Osteoblast (primary cell): ENCODE results near the gene CLEC4A. TPM values are rescaled to one million over a fixed set of nuclear protein-coding genes. Genes with fewer than 3 reads are reported as not detected.
A peak's percentile ranks its signal among the peaks of the same experiment; 100 is the strongest.

Experiments
- DNase-seq: peaks from one replicate; pipeline ENCODE4 v3.0.0; 2011; ENCODE audit warnings: low spot score, mixed read lengths; ENCODE audit not compliant: insufficient read length; ENCODE audit errors: missing footprints
- H2AFZ ChIP-seq: 2 replicates; pipeline ENCODE4 v1.6.0; 2011; ENCODE audit warnings: mild to moderate bottlenecking, low read length
- H3K27ac ChIP-seq: 2 replicates; pipeline ENCODE4 v1.5.1; 2011; ENCODE audit warnings: mild to moderate bottlenecking, low read depth, low read length, moderate library complexity
- H3K27me3 ChIP-seq: 2 replicates; pipeline ENCODE4 v1.6.0; 2012; ENCODE audit warnings: mild to moderate bottlenecking, control low read depth, inconsistent platforms, low read length, moderate library complexity; ENCODE audit not compliant: insufficient read depth
- H3K36me3 ChIP-seq: 2 replicates; pipeline ENCODE4 v1.5.1; 2011; ENCODE audit warnings: mild to moderate bottlenecking, low read length, control low read depth, moderate library complexity; ENCODE audit not compliant: insufficient read depth
- H3K4me1 ChIP-seq: 2 replicates; pipeline ENCODE4 v1.5.1; 2011; ENCODE audit warnings: mild to moderate bottlenecking, low read length, control low read depth, moderate library complexity; ENCODE audit not compliant: insufficient read depth
- H3K4me2 ChIP-seq: 2 replicates; pipeline ENCODE4 v1.6.0; 2011; ENCODE audit warnings: mild to moderate bottlenecking, low read length; ENCODE audit not compliant: insufficient read depth
- H3K4me3 ChIP-seq: fragments of 200-600 bp; sonication (generic); 3 replicates; pipeline ENCODE4 v1.5.1; 2012; ENCODE audit warnings: mild to moderate bottlenecking, low read length, inconsistent platforms; ENCODE audit not compliant: insufficient read depth
- H3K79me2 ChIP-seq: 2 replicates; pipeline ENCODE4 v1.6.0; 2012; ENCODE audit warnings: mild to moderate bottlenecking, low read length, control low read depth, inconsistent platforms; ENCODE audit not compliant: insufficient read depth
- H3K9me3 ChIP-seq: 2 replicates; pipeline ENCODE4 v1.5.1; 2011; ENCODE audit warnings: low read depth, low read length, control low read depth
- H4K20me1 ChIP-seq: 2 replicates; pipeline ENCODE4 v1.6.0; 2012; ENCODE audit warnings: mild to moderate bottlenecking, low read length, control low read depth; ENCODE audit not compliant: insufficient read depth
- total RNA-seq: library from RNA; depleted of rRNA; stranded (reverse); fragments of >200 nt; gene quantifications from 2 replicates; pipeline ENCODE4 v1.2.3, GENCODE V29; 2012
- TF ChIP-seq, protein P1 (sequence below): IDR thresholded peaks from 2 replicates; pipeline ENCODE4 v1.5.1; 2011; ENCODE audit warnings: mild to moderate bottlenecking, low read depth, low read length, moderate library complexity; ENCODE audit errors: extremely low read depth

The CLEC4A gene
- total RNA-seq = 0.29 and 0.72 TPM in 2 replicates

DNA sequence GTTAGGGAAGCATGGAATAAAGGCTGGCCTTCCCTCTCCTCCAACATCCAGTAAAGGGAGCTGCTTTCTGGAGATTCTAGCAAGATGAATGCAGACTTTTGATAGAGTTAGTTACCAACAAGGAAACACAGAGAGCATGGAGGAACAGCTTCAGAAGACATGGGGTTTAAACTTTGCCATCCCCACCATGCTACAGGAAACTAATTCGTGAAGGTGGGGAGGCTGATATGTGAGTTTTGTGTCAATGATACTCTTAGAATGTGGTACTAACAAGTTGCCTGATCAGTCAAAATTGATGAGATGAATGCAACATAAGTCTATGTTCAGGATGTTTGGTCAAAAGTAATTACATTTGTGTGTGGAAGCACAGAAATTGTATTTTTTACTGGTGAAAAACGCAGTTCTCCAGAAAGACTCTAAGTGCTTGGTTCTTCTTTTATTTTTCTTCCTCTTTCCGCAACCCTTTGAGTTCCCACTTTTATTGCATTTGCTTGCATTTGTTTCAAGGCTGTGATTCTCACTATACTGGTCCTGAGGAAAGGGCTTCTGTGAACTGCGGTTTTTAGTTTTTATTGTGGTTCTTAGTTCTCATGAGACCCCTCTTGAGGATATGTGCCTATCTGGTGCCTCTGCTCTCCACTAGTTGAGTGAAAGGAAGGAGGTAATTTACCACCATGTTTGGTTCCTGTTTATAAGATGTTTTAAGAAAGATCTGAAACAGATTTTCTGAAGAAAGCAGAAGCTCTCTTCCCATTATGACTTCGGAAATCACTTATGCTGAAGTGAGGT, at the start of gene CLEC4A:
Gene CLEC4A (plus strand): TSS at position 494 of the 789 bp plus-strand sequence. CDS start 262 bp downstream, at position 756.
- DNase-seq = no peak
- Histone ChIP-seq H3K4me3 (no peak within 1 kb of the TSS), H4K20me1 (no peaks in the 10 kb centered on the region), H3K27ac (no peak within 1 kb of the TSS), H3K4me2 (no peak within 1 kb of the TSS), H3K36me3 (no peaks in the 10 kb centered on the region), H2AFZ (no peak within 1 kb of the TSS), H3K4me1 (no peaks in the 10 kb centered on the region), H3K79me2 (no peaks in the 10 kb centered on the region), H3K9me3 (no peaks in the 10 kb centered on the region), H3K27me3 (no peaks in the 10 kb centered on the region)
- TF ChIP-seq, protein P1, sequence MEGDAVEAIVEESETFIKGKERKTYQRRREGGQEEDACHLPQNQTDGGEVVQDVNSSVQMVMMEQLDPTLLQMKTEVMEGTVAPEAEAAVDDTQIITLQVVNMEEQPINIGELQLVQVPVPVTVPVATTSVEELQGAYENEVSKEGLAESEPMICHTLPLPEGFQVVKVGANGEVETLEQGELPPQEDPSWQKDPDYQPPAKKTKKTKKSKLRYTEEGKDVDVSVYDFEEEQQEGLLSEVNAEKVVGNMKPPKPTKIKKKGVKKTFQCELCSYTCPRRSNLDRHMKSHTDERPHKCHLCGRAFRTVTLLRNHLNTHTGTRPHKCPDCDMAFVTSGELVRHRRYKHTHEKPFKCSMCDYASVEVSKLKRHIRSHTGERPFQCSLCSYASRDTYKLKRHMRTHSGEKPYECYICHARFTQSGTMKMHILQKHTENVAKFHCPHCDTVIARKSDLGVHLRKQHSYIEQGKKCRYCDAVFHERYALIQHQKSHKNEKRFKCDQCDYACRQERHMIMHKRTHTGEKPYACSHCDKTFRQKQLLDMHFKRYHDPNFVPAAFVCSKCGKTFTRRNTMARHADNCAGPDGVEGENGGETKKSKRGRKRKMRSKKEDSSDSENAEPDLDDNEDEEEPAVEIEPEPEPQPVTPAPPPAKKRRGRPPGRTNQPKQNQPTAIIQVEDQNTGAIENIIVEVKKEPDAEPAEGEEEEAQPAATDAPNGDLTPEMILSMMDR = no peak

DNA sequence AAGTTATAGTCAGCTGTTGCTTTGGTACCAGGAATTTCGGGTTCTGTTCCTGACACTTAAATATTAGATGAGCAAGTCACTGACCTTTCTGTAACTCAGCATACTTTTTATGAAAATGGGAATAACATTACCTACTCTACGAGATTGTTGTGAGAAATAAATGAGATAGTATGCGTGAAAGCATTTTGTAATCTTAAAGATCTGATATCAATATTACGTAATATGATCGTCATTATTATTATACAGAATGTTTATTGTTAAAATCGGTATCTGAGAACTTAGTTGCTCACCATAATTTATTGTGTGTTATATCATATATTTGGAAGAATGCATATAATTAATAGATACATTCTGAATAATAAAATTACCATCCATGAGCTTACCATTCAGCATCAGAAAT, 47.5 kb upstream of the CLEC4A start:
- TF ChIP-seq, protein P1 = no peak
- Histone ChIP-seq H3K4me2 (no peak overlapping the region), H3K79me2 (no peaks in the 10 kb centered on the region), H3K9me3 (no peaks in the 10 kb centered on the region), H2AFZ (no peak overlapping the region), H3K4me3 (no peak overlapping the region), H3K27ac (no peak overlapping the region), H3K36me3 (no peaks in the 10 kb centered on the region), H3K27me3 (no peaks in the 10 kb centered on the region), H3K4me1 (peaks cover 6% of the 10 kb centered on the region), H4K20me1 (no peaks in the 10 kb centered on the region)
- no peak for DNase-seq

DNA sequence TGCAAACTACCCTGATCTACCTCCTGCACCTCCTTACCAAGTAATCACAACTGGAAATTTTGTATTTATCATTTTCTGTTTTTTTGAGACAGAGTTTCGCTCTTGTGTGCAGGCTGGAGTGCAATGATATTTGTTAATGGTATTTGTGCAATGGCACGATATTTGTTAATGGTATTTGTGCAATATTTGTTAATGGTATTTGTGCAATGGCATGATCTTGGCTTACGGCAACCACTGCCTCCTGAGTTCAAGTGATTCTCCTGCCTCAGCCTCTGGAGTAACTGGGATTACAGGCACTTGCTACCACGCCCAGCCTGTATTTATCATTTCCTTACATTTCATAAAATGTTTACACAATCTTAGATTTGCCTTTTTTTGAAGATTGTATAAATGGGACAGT, 47.1 kb upstream of the CLEC4A start:
- no peak for DNase-seq
- Histone ChIP-seq H3K79me2 (peaks cover 2% of the 10 kb centered on the region), H3K36me3 (no peaks in the 10 kb centered on the region), H3K4me1 (peaks cover 10% of the 10 kb centered on the region), H3K4me2 (no peak overlapping the region), H3K27me3 (no peaks in the 10 kb centered on the region), H2AFZ (no peak overlapping the region), H4K20me1 (no peaks in the 10 kb centered on the region), H3K4me3 (no peak overlapping the region), H3K9me3 (no peaks in the 10 kb centered on the region), H3K27ac (no peak overlapping the region)
- TF ChIP-seq, protein P1 = no peak

DNA sequence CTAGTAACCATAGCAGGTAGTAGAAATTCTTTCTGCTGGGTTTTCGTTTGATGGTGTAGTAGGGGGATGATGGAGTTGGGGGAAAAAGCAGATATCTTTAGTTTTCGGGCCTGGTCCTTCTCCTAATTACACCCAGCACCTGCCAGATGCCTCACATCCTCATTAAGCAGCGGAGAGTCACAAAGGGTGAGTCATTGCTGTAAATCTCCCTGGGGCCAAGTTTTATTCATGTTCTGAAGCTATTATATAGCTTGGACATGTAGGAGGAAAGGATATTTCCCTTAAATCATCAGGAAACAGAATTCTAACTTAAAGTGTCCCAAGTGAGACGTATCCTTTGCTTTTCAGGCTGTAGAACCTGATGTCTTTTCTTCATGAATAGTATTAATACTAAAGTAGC, 46.2 kb upstream of the CLEC4A start:
- H3K4me2 ChIP-seq = peak overlapping the region; percentile 8
- H3K36me3 ChIP-seq = no peaks in the 10 kb centered on the region
- no peak overlapping the region for H2AFZ ChIP-seq
- H3K4me1 ChIP-seq = peaks cover 13% of the 10 kb centered on the region
- H3K27me3 ChIP-seq = no peaks in the 10 kb centered on the region
- no peak for DNase-seq
- H3K27ac ChIP-seq = no peak overlapping the region
- TF ChIP-seq, protein P1 = no peak
- H3K4me3 ChIP-seq = no peak overlapping the region
- H3K9me3 ChIP-seq = no peaks in the 10 kb centered on the region
- no peaks in the 10 kb centered on the region for H4K20me1 ChIP-seq
- H3K79me2 ChIP-seq = peaks cover 9% of the 10 kb centered on the region
